Parietal lobe (tissue), 2 donors: ENCODE measurements around the gene OR2G3. TPM values are rescaled to one million over a fixed set of nuclear protein-coding genes. Genes with fewer than 3 reads are reported as not detected.

Experiments used
- small RNA-seq: library from RNA; depleted of rRNA; stranded (forward); fragments of <200 nt; gene quantifications from one replicate; pipeline ENCODE3, GENCODE V24; 2014; ENCODE audit warnings: low replicate concordance
- total RNA-seq: library from RNA; depleted of rRNA; stranded (reverse); fragments of >200 nt; gene quantifications from one replicate; pipeline ENCODE4 v1.2.3, GENCODE V29; 2014

Gene OR2G3
- total RNA-seq = not detected

DNA sequence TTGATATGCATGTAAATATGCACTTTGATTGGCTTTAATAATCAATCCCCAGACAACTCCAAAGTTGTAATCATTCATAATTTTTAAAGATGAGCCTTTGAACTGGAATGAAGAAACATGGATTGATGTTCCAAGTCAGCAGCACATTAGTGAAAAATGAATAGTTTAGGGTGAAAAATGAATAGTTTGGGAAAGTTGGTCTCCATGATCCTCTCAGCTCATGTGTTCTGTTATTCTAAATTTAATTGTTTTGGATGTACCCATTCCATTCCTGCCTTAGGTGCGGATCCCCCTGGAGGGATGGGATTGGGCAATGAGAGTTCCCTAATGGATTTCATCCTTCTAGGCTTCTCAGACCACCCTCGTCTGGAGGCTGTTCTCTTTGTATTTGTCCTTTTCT lies at the start of gene OR2G3:
TSS of gene OR2G3 (plus strand) at position 301 of the 400 bp plus-strand sequence. CDS start at position 301, 0 bp downstream.

DNA sequence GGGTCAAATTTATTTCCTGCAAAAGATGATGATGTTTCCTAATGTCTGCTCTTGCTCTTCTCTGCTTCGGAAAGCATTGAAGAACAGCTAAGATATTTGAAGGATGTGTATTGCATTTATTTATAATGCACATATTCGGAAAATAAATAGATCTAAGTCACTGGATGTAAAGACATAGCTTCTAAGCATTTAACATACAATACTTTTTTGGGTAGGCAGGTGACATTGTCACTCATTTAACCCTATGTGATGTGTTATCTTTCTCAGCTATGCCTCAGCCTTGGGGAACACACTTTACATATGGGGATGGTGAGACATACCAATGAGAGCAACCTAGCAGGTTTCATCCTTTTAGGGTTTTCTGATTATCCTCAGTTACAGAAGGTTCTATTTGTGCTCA lies 17.3 kb upstream of the OR2G3 start, which contains the start of gene OR2G2:
TSS of gene OR2G2 (plus strand) at position 301 of the 400 bp plus-strand sequence. CDS start at position 301, 0 bp downstream.

Small RNA genes lying within 50 kb of the gene (small RNA-seq; reads per million reads assigned to genes)
- gene RF00026 = not detected

Other genes with a start within 250 kb of the OR2G3 start
- 0.63 TPM for gene NLRP3, start 189.4 kb upstream of the OR2G3 start, total RNA-seq
- not detected for gene OR2B11, start 147.5 kb upstream of the OR2G3 start, total RNA-seq
- 0.31 TPM for gene OR2C3, start 69.1 kb upstream of the OR2G3 start, total RNA-seq
- gene GCSAML, start 56.5 kb upstream of the OR2G3 start, total RNA-seq = 0.31 TPM
- gene OR2G2, start 17.2 kb upstream of the OR2G3 start, total RNA-seq = not detected
- not detected for gene OR13G1, start 74.2 kb downstream of the OR2G3 start, total RNA-seq
- gene OR6F1, start 111.1 kb downstream of the OR2G3 start, total RNA-seq = not detected
- 0.94 TPM for gene OR14K1, start 133.0 kb downstream of the OR2G3 start, total RNA-seq
- gene OR14A2, start 142.6 kb downstream of the OR2G3 start, total RNA-seq = not detected
- gene OR1C1, start 155.0 kb downstream of the OR2G3 start, total RNA-seq = not detected
- gene OR14A16, start 218.5 kb downstream of the OR2G3 start, total RNA-seq = not detected
- gene OR11L1, start 236.3 kb downstream of the OR2G3 start, total RNA-seq = not detected